HTR-8/SVneo (cell line): ENCODE data around the gene KCNJ11.
"Not testable (repeated sequence)": the region's sequence is repeated elsewhere in the genome, so short reads cannot be mapped to it uniquely, and the experiment has no call there.

Source experiments
- DNase-seq: peaks from one replicate; pipeline ENCODE4 v3.0.0; 2011; ENCODE audit warnings: low spot score, mixed read lengths; ENCODE audit not compliant: insufficient read length
- FAIRE-seq: peaks from 2 replicates; lab custom pipeline; 2011; peaks lifted over from hg19 to GRCh38; lab: Jason Lieb, UNC

KCNJ11 gene

DNA sequence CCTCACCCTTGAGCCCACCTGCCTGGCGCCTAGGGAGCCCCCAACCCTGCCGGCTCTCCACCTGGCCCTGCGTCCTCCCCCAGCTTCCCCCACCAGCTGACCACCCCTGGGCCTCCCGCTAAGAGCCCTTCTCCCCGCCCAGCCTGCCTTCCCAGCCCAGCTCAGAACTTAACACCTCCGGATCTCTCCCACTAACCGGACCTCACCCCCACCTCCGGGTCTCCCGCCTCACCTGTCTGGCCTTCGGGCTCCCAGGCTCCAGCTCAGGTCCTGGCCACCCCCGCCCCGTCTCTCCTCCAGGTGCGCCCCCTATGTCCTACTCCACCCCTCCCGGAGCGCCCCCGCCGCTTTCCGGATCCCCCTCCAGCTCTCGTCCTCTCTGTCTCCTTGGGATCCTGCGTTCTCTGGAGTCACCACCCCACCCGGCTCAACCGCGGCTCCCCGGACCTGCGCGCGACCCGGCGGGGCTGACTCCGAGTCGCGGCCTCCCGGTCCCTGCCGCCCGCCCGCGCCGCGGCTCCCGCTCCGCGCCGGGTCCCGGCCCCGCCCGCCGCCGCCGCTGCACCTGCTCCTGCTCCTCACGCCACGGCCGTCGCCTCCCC is at the start of gene KCNJ11:
Gene KCNJ11, minus strand, starts transcription at position 51 of the 602 bp plus-strand sequence. CDS start 568 bp downstream, outside the sequence.
- DNase-seq (no peak), FAIRE-seq (no peak)

DNA sequence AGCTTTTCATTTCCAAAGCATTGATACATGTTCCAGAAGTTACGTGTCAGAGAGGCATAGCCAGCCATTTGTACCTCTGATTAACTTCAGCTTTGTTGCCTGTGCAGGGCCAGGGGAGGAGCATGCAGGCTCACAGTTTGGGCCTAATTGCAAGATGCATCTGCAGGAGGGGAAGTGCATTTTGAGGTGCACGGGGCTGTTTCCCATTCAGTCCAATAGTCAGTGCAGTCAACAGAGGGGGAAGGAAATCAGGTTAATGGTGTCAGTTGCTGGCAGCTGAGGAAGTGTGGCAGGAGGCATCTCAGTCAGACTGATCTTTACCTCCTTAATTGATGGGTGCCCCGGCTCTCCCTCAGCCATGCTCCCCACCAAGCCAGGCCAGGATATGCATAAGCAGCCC is 48.9 kb upstream of the KCNJ11 start:
- DNase-seq (no peak), FAIRE-seq (no peak)

DNA sequence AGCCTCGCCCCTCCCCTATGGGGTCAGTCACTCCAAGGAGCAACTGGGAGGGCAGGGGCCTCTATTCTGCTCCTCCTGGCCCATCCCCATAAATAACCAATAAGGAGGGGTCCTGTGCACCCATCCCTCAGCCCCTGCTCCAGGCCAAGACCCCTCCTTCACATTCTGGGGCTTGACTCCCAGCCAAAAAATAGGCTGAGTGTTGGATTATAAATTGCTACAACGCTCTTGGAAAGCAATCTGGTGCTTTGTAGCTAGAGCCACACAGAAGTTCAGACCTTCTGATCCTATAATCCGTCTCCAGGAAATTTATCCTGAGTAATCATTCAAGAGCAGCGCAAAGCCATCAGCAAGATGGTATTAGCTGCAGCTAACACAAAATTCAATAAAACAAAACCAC is 45.6 kb upstream of the KCNJ11 start:
- FAIRE-seq (no peak), DNase-seq (no peak)

DNA sequence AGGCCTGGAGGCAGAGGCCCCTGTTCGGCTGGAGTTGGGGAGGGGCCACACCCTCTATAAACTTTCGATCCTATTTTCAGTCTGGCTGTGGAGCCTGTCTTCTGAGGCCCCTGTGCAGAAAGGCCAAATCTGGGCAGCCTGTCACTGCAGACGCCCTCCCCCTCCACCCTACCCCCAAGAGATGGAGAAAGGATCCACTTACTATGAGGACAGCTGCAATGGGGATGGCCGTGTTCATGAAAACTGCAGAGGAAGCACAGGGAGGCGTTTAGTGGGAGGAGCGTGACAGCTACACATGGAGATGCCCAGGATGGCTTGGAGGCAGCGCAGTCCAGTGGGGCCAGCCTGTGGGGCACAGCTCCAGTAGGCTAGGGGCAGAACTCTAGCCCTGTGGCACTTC is 43.5 kb upstream of the KCNJ11 start:
- no peak for DNase-seq
- no peak for FAIRE-seq

DNA sequence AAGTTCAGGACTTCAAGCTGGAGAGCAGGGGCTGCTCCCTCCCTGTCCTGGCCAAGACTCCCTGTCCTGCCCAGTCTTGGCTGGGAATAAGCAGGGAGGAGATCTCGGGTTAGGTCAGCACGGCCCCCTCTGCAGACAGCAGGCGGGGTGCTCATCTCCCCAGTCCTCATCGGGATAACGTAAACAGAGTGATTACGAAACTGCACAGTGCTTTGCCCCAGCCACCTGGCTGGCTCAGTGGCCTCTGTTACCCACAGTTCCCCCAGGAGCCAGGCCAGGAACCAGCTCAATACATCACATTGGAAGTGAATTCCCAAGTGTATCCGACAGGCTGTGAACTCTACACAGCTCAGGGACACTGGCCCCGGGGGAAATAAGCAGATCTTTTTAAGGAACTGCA is 42.7 kb upstream of the KCNJ11 start:
- FAIRE-seq (no peak), DNase-seq (no peak)

DNA sequence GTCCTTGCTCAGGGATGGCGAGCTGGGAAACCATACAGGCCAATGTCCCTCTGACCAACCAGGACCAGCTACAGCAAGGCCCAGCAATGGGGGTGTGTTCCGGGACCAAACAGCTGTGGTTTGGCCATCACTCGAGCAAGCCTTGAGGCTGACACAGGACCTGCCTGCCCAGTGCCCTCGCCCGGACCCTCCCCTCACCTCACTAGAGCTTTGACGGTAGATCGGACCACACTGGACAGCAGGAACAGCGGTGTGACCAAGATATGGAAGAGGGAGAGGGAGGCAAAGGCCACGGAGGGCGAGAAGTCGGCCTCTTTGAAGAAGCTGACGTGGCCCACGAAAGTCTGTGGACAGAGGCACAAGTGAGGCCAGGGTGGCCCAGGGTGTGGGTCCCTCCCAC is 42.2 kb upstream of the KCNJ11 start:
- DNase-seq (no peak), FAIRE-seq (no peak)

DNA sequence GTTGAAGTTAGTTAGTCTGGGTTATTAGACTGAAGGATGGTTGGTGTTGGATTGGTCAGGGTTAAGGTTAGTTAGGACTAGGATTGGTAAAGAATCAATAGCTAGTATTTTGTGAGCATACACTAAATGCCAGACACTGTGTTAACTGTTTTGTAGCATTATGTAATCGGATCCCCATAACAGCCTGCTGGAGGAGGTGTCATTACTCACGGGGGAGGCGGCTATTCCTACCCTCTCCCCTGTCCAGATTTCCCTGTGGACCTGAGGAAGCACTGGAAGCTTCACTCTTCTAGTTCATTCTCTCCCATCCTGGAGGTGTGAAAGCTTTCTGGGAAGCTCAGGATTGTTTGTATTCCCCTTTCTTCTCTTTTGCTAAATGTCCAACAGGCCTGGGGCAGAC is 40.5 kb upstream of the KCNJ11 start:
- no peak for DNase-seq
- FAIRE-seq: no peak

DNA sequence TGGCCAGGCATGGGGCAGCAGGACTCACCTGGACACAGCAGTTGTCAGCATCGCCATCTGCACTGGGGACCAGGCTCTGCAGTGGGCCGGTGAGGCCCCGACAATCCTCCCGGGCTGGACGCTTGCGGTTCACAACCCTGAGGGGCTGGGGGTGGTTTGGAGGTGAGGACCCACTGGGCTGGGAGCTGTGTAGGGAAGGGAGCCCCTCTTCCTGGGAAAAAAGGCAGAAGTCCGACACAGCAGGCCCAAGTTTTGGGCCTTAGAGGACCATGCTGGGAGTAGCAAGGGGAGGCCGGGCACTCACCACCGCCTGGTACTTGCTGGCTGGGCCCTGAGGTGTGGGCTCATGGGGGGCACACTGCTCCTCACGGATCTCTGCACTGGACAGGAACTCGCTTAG is 39.8 kb upstream of the KCNJ11 start:
- FAIRE-seq: no peak

DNA sequence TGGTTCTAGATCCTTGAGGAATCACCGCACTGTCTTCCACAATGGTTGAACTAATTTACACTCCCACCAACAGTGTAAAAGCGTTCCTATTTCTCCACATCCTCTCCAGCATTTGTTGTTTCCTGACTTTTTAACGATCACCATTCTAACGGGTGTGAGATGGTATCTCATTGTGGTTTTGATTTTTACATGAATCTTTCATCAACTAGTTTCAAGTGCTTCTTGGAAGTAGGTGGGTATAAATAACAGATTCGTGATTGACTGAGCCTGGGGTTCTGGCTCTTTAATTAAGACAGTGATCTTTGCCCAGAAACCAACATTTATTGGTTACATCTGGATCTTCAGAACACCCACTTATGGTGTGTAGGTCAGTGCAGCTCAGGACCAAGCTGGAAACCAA is 37.8 kb upstream of the KCNJ11 start:
- not testable (repeated sequence) for FAIRE-seq, DNase-seq

More for the DNA sequence above, 39.8 kb upstream of the KCNJ11 start:
- DNase-seq: no peak

DNA sequence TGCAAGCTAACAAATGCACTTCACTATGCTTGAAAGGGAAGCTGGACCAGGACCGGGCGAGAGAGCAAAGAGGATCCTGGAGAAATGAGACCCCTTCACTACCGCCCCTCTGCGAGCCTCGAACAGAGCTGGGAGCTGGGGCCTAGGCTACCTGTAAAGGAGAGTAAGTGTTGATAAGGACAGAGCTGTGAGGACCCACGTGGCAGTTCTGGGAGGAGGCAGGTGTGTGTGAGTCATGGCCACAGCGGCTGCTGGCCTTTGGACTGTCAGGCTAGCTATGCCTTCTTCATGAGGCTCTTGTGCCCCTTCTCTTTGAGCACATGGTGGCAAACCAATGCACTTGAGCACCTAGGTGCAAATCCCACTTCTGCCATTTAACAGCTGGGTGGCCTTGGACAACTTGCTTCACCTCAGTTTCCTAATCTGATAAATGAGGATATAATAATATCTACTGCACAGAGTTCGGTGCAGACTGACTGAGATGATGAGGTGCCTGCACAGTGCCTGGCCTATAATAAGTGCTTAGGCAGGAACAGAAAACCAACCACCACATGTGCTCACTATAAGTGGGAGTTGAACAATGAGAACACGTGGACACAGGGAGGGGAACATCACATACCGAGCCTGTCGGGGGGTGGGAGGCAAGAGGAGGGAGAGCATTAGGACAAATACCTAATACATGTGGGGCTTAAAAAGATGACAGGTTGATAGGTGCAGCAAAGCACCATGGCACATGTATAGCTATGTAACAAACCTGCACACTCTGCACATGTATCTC is 35.3 kb upstream of the KCNJ11 start:
- DNase-seq (no peak), FAIRE-seq (no peak)

DNA sequence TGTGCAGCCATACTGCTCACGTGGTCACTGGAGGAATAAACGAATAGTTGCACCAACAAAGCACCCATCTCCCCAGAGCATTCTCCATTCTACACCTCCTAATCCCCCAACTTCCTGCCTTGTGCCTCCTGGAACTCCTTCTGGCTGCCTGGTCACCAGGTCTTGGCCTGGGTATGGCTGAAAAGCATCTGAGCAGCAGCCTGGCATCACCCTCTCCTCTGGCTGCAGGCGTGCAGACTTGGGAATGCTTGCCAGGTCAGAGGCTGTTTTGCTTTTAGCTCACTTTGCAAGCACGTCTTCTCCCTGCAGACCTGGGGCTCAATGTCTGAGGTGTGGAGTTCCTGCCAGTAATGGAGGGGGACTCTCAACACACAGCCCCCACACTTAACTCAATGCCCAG is 33.3 kb upstream of the KCNJ11 start:
- DNase-seq (no peak), FAIRE-seq (peak; percentile 38)

DNA sequence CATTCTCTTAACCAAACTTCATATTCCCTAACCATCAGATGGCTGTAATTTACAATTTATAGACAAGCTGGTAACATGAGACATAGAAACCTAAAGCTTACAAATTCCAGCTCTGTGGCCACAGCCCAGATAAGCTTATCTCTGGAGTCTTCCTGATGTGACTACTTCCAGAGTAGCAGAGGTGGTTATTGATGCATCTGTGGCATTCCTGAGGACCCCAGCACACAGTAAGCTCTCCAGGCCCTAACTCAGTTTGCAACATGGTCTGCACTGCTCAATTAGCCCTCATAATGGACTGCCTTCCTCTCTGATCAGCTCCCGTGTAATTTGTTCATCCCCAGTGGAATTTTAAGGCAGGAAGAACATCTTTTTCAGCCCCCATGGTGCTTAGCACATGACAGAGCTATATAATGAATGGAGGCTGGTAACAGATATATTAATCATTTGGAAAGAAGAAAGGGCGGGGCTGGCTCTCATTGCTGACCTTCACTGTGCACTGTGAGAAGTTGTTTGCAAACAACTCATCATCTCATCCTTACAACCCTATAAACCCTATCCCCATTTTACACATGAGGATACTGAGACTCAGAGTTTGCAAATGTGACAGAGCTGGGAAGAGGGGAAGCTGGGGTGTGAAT is 30.1 kb upstream of the KCNJ11 start:
- FAIRE-seq: no peak
- no peak for DNase-seq

DNA sequence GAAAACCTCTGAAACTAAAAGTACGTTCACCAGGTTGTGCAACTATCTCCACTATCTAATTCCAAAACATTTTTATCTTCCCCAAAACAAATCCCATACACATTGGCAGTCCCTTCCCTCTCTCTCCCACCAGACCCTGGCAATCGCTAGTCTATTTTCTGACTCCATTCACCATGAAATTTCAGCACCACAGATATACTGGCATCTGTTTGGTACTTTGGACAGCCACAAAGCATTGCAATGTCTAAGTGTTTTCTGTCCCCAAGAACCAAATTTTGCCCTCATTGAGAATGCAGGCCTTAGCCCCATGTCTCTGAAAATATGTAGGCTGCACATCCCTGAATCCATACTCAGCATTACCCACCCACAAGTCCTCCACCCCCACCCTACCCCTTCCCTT is 28.0 kb upstream of the KCNJ11 start:
- no peak for DNase-seq
- FAIRE-seq: no peak

DNA sequence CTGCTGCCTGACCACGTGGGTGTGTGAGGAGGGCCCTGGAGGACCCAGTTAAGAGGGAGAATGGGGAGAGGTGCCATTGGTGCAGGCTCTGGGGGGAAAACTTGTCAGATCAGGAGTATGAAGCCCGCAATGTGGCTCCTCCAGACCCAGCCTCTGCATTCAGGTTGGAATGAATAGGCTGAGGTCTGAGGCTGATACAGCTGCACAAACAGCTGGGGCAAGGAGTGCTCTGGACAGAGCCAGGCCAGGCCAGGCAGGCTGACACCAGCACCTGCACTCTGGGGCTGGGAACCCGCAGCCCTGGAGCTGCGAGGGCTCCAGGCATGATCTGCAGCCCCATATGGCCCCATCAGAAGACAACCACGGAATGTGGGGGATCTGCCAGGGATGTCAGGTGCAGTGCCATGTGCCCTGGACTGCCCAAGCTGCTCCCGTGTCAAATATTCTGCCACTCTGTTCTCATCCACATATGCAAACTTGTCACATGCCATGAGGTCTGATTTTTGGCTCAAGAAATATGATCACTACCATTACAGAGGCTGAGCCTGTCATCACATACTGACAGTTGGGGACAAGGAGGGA is 27.2 kb upstream of the KCNJ11 start:
- no peak for DNase-seq
- no peak for FAIRE-seq

DNA sequence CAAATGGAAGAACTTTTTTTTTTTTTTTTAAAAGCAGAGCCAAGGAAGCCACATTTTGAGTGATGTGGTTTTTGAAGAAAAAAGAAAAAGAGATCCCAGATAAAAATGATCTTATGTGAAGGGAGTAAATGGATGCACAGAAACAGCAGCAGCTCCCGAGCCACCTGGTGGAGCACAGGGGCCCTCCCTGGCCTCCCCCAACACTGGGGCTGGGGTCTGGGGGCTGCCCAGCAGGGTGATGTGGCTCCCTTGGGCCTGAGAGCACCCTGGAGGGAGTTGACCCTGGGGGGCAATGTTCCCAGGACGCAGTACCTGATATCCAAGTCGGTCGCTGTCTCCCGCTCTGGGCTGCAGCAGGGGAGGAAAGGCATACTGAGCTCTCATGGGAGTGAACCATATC is 26.5 kb upstream of the KCNJ11 start:
- DNase-seq (no peak), FAIRE-seq (no peak)

DNA sequence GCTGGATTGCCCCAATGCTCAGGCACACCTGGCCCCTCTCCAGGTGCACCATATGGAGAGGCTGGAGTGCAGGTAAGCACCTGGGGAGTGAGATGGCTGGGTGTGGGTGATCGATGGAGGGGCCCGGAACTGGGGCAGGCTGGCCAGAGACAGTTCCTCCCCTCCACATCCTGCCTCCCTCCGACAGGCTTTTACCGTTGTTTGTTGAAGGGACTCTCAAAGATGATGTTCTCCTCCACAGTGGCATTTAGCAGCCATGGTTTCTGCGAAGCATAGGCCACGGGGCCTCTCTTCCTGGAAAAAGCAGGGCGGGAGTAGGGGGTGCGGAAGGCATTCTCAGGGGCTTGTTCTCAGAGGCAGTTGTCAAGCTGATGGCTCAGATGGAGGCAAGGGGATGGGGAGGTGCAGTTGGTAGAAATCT is 25.9 kb upstream of the KCNJ11 start:
- no peak for FAIRE-seq

DNA sequence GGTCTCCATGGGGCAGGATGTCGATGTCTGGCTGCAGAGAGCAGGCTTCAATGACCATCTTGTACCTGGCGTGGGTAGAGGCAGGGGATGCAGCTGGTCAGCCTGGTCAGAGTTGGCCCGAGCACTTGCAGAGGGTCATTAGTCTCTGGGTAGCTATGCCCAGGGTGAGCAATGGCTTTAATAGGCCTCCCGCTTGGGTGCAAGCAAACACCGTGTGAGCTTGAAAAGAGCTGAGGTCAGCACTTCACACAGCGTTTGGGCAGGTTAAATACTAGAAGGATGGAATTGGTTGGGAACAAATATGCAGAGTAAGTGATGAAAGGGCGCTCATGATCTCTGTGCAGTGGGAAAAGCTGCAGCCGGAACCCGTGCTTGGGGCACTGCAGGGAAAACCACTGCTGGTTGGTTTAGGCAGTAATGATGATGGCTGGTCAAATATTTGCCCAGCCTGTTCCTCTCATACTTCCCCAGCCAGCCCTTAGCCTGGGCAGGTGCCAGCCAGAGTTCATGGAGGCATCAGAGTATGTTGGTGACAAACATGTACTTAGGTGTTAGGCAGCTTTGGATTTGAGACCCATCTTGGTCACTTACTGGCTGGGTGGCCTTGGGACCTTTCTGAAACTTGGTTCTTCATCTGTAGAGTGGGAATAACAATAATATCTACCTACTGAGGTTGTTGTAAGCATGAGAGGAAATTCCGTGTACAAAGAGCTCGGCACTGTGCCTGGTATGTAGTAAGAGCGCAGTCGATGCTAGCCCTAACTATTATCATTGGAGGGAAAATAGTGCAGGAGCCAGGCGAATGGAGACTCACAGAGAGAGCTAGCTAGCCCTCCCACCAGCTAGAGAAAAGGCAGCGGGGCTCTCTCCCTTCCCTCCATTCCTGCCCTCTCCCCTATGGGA is 25.2 kb upstream of the KCNJ11 start:
- no peak for FAIRE-seq
- no peak for DNase-seq

More for the DNA sequence above, 25.9 kb upstream of the KCNJ11 start:
- DNase-seq: no peak

DNA sequence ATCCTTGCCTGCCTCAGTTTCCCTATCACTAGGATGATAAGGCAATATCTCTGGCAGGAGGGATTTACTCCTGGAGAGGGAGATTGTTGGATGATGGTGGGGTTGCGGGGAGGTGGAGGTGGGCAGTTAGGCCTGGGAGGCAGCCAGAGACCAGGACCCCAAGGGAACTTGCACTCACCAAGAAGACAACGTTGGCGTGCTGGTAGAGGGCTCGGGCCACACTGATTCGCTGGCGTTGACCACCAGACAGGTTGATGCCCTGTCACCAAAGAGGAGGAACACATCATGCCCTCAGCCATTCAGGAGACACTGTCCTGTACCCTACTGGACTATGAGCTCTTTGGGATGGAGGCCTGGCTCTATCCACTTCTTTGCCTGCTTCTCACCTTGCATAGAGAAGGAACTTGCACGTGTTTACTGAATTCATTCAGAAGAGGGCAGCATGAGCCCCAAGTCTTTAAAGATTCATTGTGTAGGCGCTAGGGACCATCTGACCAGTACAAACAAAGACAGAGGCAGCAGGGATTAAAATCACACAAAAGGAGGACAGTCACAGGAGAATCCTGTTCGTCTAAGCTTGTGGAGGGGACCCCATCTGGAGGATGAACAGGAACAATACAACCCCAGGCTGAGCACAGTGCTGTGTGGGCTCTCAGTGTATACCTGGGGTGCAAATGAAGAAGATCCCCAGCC is 24.2 kb upstream of the KCNJ11 start:
- DNase-seq (no peak), FAIRE-seq (no peak)

DNA sequence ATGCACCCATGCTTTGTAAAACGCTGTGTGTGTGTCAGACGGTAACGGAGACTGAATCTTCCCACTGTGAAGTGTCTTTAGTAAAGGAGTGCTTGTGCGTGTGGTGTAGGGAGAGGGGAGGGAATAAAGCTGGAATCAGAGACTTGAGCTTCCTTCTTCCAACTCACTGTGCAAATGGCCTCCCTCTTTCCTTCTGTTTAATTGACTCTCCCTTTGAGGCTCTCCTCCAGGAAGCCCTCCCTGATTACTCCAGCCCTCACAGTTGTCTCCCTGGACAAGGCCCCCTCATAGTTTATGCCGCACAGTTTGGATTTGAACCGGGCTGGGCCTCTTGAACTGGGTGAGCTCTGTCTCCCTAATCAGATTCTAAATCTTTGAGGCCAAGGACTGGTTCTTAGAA is 23.0 kb upstream of the KCNJ11 start:
- no peak for FAIRE-seq
- no peak for DNase-seq
